DND-41 (cell line): ENCODE data around the gene KDM6A.

Experiments
- ATAC-seq: fragments of 200-7000 bp; cut with Tn5 transposase; 3 replicates; pipeline ENCODE4 v1.9.1; 2021; ENCODE audit warnings: low read depth; ENCODE audit not compliant: insufficient read depth
- DNase-seq: peaks from one replicate; pipeline ENCODE4 v3.0.0-alpha.2; 2020
- H2AFZ ChIP-seq: 2 replicates; pipeline ENCODE4 v1.6.0; 2012; ENCODE audit warnings: low read depth, low read length
- H3K27ac ChIP-seq: 2 replicates; pipeline ENCODE4 v1.5.1; 2012; ENCODE audit warnings: low read length, inconsistent platforms
- H3K27me3 ChIP-seq: fragments of 200-600 bp; sonication (generic); 2 replicates; pipeline ENCODE4 v1.6.0; 2012; ENCODE audit warnings: low read length, mild to moderate bottlenecking, inconsistent platforms; ENCODE audit not compliant: insufficient read depth, poor library complexity
- H3K36me3 ChIP-seq: 2 replicates; pipeline ENCODE4 v1.5.1; 2012; ENCODE audit warnings: low read length, inconsistent platforms; ENCODE audit not compliant: insufficient read depth
- H3K4me1 ChIP-seq: 2 replicates; pipeline ENCODE4 v1.5.1; 2012; ENCODE audit warnings: mild to moderate bottlenecking, low read length; ENCODE audit not compliant: insufficient read depth
- H3K4me2 ChIP-seq: 2 replicates; pipeline ENCODE4 v1.6.0; 2012; ENCODE audit warnings: mild to moderate bottlenecking, moderate library complexity, low read length, inconsistent platforms; ENCODE audit not compliant: insufficient read depth
- H3K4me3 ChIP-seq, 2 experiments: fragments of 200-600 bp in 1 of 2; shearing (Covaris generic) in 1 of 2; 2 replicates each; pipeline ENCODE4 v1.5.1; 2012 to 2016; ENCODE audit warnings: inconsistent platforms in 2 of 2, low read length in 2 of 2, mild to moderate bottlenecking in 2 of 2, low read depth in 1 of 2, moderate library complexity in 1 of 2
- H3K79me2 ChIP-seq: 2 replicates; pipeline ENCODE4 v1.6.0; 2012; ENCODE audit warnings: low read length, inconsistent platforms; ENCODE audit not compliant: insufficient read depth
- H3K9ac ChIP-seq: 2 replicates; pipeline ENCODE4 v1.6.0; 2012; ENCODE audit warnings: low read depth, mild to moderate bottlenecking, inconsistent platforms, low read length, moderate library complexity
- H3K9me3 ChIP-seq: 2 replicates; pipeline ENCODE4 v1.5.1; 2012; ENCODE audit warnings: low read length, moderate library complexity, mild to moderate bottlenecking, inconsistent platforms; ENCODE audit not compliant: insufficient read depth, severe bottlenecking
- H4K20me1 ChIP-seq: 2 replicates; pipeline ENCODE4 v1.6.0; 2012; ENCODE audit warnings: low read length; ENCODE audit not compliant: insufficient read depth
- CTCF ChIP-seq: IDR thresholded peaks from 2 replicates; pipeline ENCODE4 v1.5.1; 2012; ENCODE audit warnings: borderline replicate concordance, low read length, moderate library complexity, mild to moderate bottlenecking; ENCODE audit not compliant: poor library complexity, severe bottlenecking; ENCODE audit errors: extremely low read depth
- EZH2 ChIP-seq: IDR thresholded peaks from 3 replicates; pipeline ENCODE4 v1.6.1; 2012; ENCODE audit warnings: borderline replicate concordance, low read depth, mild to moderate bottlenecking, moderate library complexity, low read length, inconsistent platforms; ENCODE audit not compliant: severe bottlenecking

Gene KDM6A

GRCh38 chrX:44945736-44946135 is 72.7 kb downstream of the KDM6A start:
- TF ChIP-seq CTCF (no peak), EZH2 (no peak)
- Histone ChIP-seq H3K27me3 (no peaks in the 10 kb centered on the region), H3K9ac (no peak overlapping the region), H4K20me1 (no peaks in the 10 kb centered on the region; the same call in 1 of the 2 replicates), H2AFZ (no peak overlapping the region), H3K4me3 (no peak overlapping the region), H3K9me3 (peaks cover 13% of the 10 kb centered on the region), H3K4me2 (no peak overlapping the region), H3K4me1 (no peaks in the 10 kb centered on the region), H3K79me2 (peaks cover 95% of the 10 kb centered on the region), H3K27ac (no peak overlapping the region), H3K36me3 (no peaks in the 10 kb centered on the region)
- DNase-seq (no peak), ATAC-seq (no peak)

- no peaks in the 10 kb centered on the region; the same call in 1 of the 2 replicates for H4K20me1 ChIP-seq
- DNase-seq: no peak
Observed at GRCh38 chrX:44946771-44947170, 73.8 kb downstream of the KDM6A start.

GRCh38 chrX:44947995-44948394 is 75.0 kb downstream of the KDM6A start:
- H4K20me1 ChIP-seq: peaks cover 6% of the 10 kb centered on the region
- peaks cover 13% of the 10 kb centered on the region for H3K9me3 ChIP-seq
- H3K79me2 ChIP-seq: peaks cover 100% of the 10 kb centered on the region
- no peak for DNase-seq
- no peaks in the 10 kb centered on the region for H3K36me3 ChIP-seq
- TF ChIP-seq EZH2 (no peak), CTCF (no peak)
- ATAC-seq: no peak
- no peaks in the 10 kb centered on the region for H3K4me1 ChIP-seq
- H3K27me3 ChIP-seq: no peaks in the 10 kb centered on the region
- no peak overlapping the region for H3K27ac ChIP-seq
- no peak overlapping the region for H3K4me2 ChIP-seq
- H2AFZ ChIP-seq: no peak overlapping the region
- no peak overlapping the region for H3K9ac ChIP-seq
- no peak overlapping the region for H3K4me3 ChIP-seq

More at GRCh38 chrX:44946771-44947170, 73.8 kb downstream of the KDM6A start:
- TF ChIP-seq CTCF: no peak
- TF ChIP-seq EZH2: no peak
- H3K9ac ChIP-seq: no peak overlapping the region
- no peak overlapping the region for H3K27ac ChIP-seq
- no peaks in the 10 kb centered on the region for H3K36me3 ChIP-seq
- ATAC-seq: no peak
- peaks cover 13% of the 10 kb centered on the region for H3K9me3 ChIP-seq
- no peaks in the 10 kb centered on the region for H3K27me3 ChIP-seq
- H3K4me1 ChIP-seq: no peaks in the 10 kb centered on the region
- peaks cover 98% of the 10 kb centered on the region for H3K79me2 ChIP-seq
- H3K4me3 ChIP-seq: no peak overlapping the region
- H3K4me2 ChIP-seq: no peak overlapping the region
- H2AFZ ChIP-seq: no peak overlapping the region

GRCh38 chrX:44948406-44948805 is 75.4 kb downstream of the KDM6A start:
- DNase-seq (no peak), ATAC-seq (no peak)
- Histone ChIP-seq H3K79me2 (peaks cover 100% of the 10 kb centered on the region), H3K27me3 (no peaks in the 10 kb centered on the region), H3K4me1 (no peaks in the 10 kb centered on the region), H3K9ac (no peak overlapping the region), H2AFZ (no peak overlapping the region), H3K9me3 (peaks cover 8% of the 10 kb centered on the region), H3K4me3 (no peak overlapping the region), H3K36me3 (no peaks in the 10 kb centered on the region), H4K20me1 (peaks cover 10% of the 10 kb centered on the region), H3K4me2 (no peak overlapping the region), H3K27ac (no peak overlapping the region)
- TF ChIP-seq EZH2 (no peak), CTCF (no peak)
